ENCODE data around the gene BICD1. TPM values are rescaled to one million over a fixed set of nuclear protein-coding genes. Genes with fewer than 3 reads are reported as not detected.

Gene BICD1
- total and polyA plus RNA-seq, 2 experiments from 2014 or later, result 59.3 to 83.6 TPM

- TF ChIP-seq ZNF462 (CRISPR knock-in tag; IDR thresholded peaks at IDR 0.05) (no peak), EZH2phosphoT487 (IDR thresholded peaks at IDR 0.05; ENCODE audit: unreplicated experiment) (no peak), EZH2 (IDR thresholded peaks at IDR 0.05; ENCODE audit: low read depth, unreplicated experiment) (no peak), ZNF114 (CRISPR knock-in tag; IDR thresholded peaks at IDR 0.05) (no peak)
These were observed 165.8 kb downstream of the BICD1 start (continued) for GRCh38 chr12:32272465-32272864.

- Histone ChIP-seq H3K4me3 (no peak overlapping the region), H3K4me2 (0 out of 2 replicates have a peak overlapping the region, but pooled peaks have one; percentile 25), H2AFZ (no peak overlapping the region), H3K4me1 (ENCODE audit: insufficient read depth) (peaks cover 21% of the 10 kb centered on the region), H3F3A (replicated peaks; ENCODE audit: low read depth) (no peaks in the 10 kb centered on the region), H4K20me1 (replicated peaks; ENCODE audit: insufficient read depth) (no peaks in the 10 kb centered on the region; the same call in 1 of the 2 replicates), H3K9me2 (ENCODE audit: insufficient read depth) (no peaks in the 10 kb centered on the region), H3K79me2 (replicated peaks; ENCODE audit: insufficient read depth) (peaks cover 23% of the 10 kb centered on the region), H3K27ac (ENCODE audit: low read depth) (peak overlapping the region; percentile 10; the same call in 1 of the 2 replicates), H3K36me3 (ENCODE audit: insufficient read depth) (no peaks in the 10 kb centered on the region), H3K27me3 (ENCODE audit: insufficient read depth) (no peaks in the 10 kb centered on the region)
- DNase-seq (ENCODE audit: low spot score) (no peak), ATAC-seq (peak; percentile 43)
- no peaks in the 10 kb centered on the region for H3K36me3 Mint-ChIP-seq (ENCODE audit: low read depth)
- peaks cover 2% of the 10 kb centered on the region for H3K27me3 Mint-ChIP-seq (ENCODE audit: insufficient read depth, low read depth, poor library complexity)
- no peak overlapping the region for H3K4me3 Mint-ChIP-seq
- no peaks in the 10 kb centered on the region for H3K9me3 Mint-ChIP-seq
- H3K4me1 Mint-ChIP-seq, result peaks cover 31% of the 10 kb centered on the region
- H3K27ac Mint-ChIP-seq, result peak overlapping the region; percentile 50; the same call in 1 of the 2 replicates
- TF ChIP-seq ZNF462 (CRISPR knock-in tag; IDR thresholded peaks at IDR 0.05) (no peak), CTCF (conservative IDR thresholded peaks at IDR 0.05; ENCODE audit: low read depth in 2 of 2) (no peak), NANOG (IDR thresholded peaks at IDR 0.05; ENCODE audit: borderline replicate concordance) (no peak), POLR2AphosphoS5 (IDR thresholded peaks at IDR 0.05; ENCODE audit: low read depth) (no peak), CREB1 (CRISPR knock-in tag; IDR thresholded peaks at IDR 0.05; ENCODE audit: low read depth) (no peak)
These were observed 166.4 kb downstream of the BICD1 start for GRCh38 chr12:32273063-32273522.
